Testis (tissue), 3 donors: ENCODE results near the gene DNAAF8. TPM values are rescaled to one million over a fixed set of nuclear protein-coding genes. Genes with fewer than 3 reads are reported as not detected.

Source experiments
- DNase-seq: peaks from one replicate; pipeline ENCODE4 v3.0.0-alpha.2; 2019
- H3K27ac ChIP-seq, 2 donors: fragments of 200-600 bp; sonication (generic); one replicate each; pipeline ENCODE4 v1.5.1; 2019
- H3K27me3 ChIP-seq: fragments of 200-600 bp; sonication (generic); one replicate; pipeline ENCODE4 v1.5.1; 2019
- H3K36me3 ChIP-seq: fragments of 200-600 bp; sonication (generic); one replicate; pipeline ENCODE4 v1.5.1; 2017; ENCODE audit warnings: low read depth; ENCODE audit errors: missing control alignments
- H3K4me1 ChIP-seq: fragments of 200-600 bp; sonication (generic); one replicate; pipeline ENCODE4 v1.5.1; 2019
- H3K4me3 ChIP-seq, 2 donors: fragments of 200-600 bp; sonication (generic); one replicate each; pipeline ENCODE4 v1.5.1; 2017 to 2019
- H3K9me3 ChIP-seq: fragments of 200-600 bp; sonication (generic); one replicate; pipeline ENCODE4 v1.5.1; 2017
- CTCF ChIP-seq, 3 experiments: fragments of 450-650 bp in 2 of 3; fragments of 200-600 bp in 1 of 3; sonication (generic) in 1 of 3; IDR thresholded peaks; one replicate each; pipeline ENCODE4 v1.5.1; 2016 to 2019; ENCODE audit warnings: antibody characterized with exemption in 3 of 3, mild to moderate bottlenecking in 2 of 3, moderate library complexity in 1 of 3
- POLR2A ChIP-seq: fragments of 450-650 bp; IDR thresholded peaks from one replicate; pipeline ENCODE4 v1.6.1; 2017; ENCODE audit warnings: antibody characterized with exemption, mild to moderate bottlenecking, moderate library complexity
- WGBS, 2 donors: methylation state at CpG; one replicate each; pipeline ENCODE4 v1.1.5; 2018; 5-methylcytosine and 5-hydroxymethylcytosine counted together
- intact Hi-C: fragments of 100-400 bp; cut with DNase I; formaldehyde crosslinking; loops from one replicate; pipeline ENCODE4 v1.15.1; 2023; ENCODE audit warnings: low total_unique reads
- polyA plus RNA-seq: library from polyadenylated mRNA; stranded (reverse); fragments of 350-450 nt; fragmentation: Illumina TruSeq; extraction: RNeasy Lipid Tissue Mini Kit (QIAGEN cat#74804); gene quantifications from one replicate; pipeline ENCODE4 v1.2.3, GENCODE V29; 2014; ENCODE audit warnings: low read depth, low replicate concordance; ENCODE audit not compliant: insufficient read depth
- total RNA-seq, 2 donors: library from RNA; depleted of rRNA; stranded (reverse); fragments of >200 nt; gene quantifications; one replicate each; pipeline ENCODE4 v1.2.3, GENCODE V29; 2016

The DNAAF8 gene
- total and polyA plus RNA-seq, 3 donors from 2014 or later, result 61.6 to 238 (median 70.0) TPM

DNA sequence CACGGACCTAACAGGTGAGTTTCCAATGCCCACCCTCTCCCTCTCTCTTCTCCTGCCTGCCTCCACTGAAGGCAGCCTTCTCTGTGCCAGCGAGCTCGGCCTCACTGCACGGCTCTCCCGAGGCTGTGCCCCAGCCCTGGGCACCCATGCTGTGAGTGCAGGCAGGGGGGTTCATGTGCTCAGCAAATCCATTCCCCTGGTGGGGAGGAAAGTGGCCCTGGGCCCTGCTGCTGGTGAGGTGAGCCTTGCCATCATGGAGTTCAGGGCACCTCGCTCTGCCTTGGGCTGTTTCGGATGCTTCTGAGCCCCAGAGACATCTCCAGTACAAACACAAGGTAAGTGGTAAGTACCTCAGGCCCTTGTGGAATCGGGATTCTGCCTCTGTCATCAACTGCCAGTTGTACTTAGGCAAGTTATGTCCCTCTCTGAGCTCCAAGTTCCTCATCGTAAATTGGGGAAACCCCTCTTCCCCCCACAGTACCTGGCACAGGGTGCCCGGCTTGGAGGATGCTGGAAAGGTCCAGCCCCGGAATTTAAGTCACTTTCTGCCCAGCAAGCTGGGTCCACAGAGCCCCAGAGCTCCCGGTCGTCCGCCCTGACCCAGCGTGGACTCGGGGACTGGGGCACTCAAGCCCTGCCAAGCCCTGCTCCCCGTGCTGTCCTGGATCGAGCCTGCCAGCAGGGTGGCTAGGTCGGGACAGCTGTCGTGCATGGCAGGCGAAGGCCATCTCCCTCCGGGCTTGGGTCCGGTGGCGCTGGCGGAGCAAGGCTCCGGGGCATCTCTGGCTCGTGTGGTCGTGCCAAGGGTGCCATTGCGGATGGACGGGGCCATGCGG, 41.7 kb upstream of the DNAAF8 start:
- no peaks in the 10 kb centered on the region for H3K9me3 ChIP-seq
- no peak for DNase-seq
- H3K27ac ChIP-seq, result peak overlapping the region; percentile 42 to 63
- 22 to 40% methylated on average over 10 to 31 of the region's 31 CpGs for WGBS, 2 donors
- intact Hi-C loops, result loop anchor here (10.0 kb wide), 1 partner anchor 78 kb away; the partner anchor contains the start of gene UBALD1
- peak overlapping the region; percentile 86 to 88 for H3K4me3 ChIP-seq
- H3K27me3 ChIP-seq, result no peaks in the 10 kb centered on the region
- peaks cover 41% of the 10 kb centered on the region for H3K4me1 ChIP-seq
- H3K36me3 ChIP-seq, result no peaks in the 10 kb centered on the region
- no peak for TF ChIP-seq CTCF (IDR thresholded peaks at IDR 0.05)
- TF ChIP-seq POLR2A, result no peak

DNA sequence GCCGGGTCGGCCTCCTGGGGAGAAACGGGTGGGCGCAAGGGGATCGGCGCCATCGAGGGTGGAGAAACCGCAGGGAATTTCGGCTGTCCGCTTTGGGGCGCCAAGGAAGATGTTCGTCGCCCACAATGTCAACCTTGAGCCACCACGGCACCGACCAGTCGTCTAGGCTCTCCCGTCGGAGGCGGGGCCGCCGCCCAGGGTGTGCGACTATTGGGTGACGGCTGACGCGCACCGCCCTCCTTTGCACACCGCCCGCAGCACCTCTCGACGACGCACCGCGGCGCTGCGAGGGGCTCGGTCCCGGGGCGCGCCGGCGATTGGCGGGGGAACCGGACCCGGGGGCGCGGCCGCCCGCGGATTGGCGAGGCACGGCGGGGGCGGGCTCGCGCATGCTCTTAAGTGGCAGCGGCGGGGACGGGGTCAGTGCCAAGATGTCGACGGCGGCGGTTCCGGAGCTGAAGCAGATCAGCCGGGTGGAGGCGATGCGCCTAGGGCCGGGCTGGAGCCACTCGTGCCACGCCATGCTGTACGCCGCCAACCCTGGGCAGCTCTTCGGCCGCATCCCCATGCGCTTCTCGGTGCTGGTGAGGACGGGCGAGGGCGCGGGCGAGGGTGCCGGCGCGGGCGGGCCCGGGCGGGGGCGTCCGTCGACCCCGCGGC, 40.9 kb upstream of the DNAAF8 start, which contains the start of gene NUDT16L1:
NUDT16L1 (plus strand) TSS at position 267 of the 660 bp plus-strand sequence; CDS start at position 432, 165 bp downstream.
- peaks cover 41% of the 10 kb centered on the region for H3K4me1 ChIP-seq
- WGBS, 2 donors, result 1% methylated on average over 14 to 48 of the region's 91 CpGs
- no peaks in the 10 kb centered on the region for H3K9me3 ChIP-seq
- H3K27ac ChIP-seq, result peak within 1 kb of the TSS; percentile 63 to 85
- peak within 1 kb of the TSS; percentile 86 to 88 for H3K4me3 ChIP-seq
- no peaks in the 10 kb centered on the region for H3K36me3 ChIP-seq
- TF ChIP-seq CTCF (IDR thresholded peaks at IDR 0.05) (peak in 2 of 3 experiments; percentile 35 to 57), POLR2A (no peak)
- intact Hi-C loops, result loop anchor here (10.0 kb wide), 1 partner anchor 79 kb away; the partner anchor contains the start of gene UBALD1
- peak; percentile 96 for DNase-seq
- no peaks in the 10 kb centered on the region for H3K27me3 ChIP-seq

GRCh38 chr16:4693956-4694641, 40.2 kb upstream of the DNAAF8 start:
- Histone ChIP-seq H3K27ac (peak overlapping the region in 1 of 2 donors; percentile 85), H3K27me3 (no peaks in the 10 kb centered on the region), H3K4me3 (peak overlapping the region; percentile 86 to 88), H3K9me3 (no peaks in the 10 kb centered on the region), H3K4me1 (peaks cover 41% of the 10 kb centered on the region), H3K36me3 (no peaks in the 10 kb centered on the region)
- DNase-seq, result no peak
- no peak for TF ChIP-seq POLR2A
- TF ChIP-seq CTCF (IDR thresholded peaks at IDR 0.05), result no peak
- intact Hi-C loops, result loop anchor here (10.0 kb wide), 1 partner anchor 79 kb away; the partner anchor contains the start of gene UBALD1
- WGBS, 2 donors, result 3% methylated on average over 11 to 26 of the region's 54 CpGs

DNA sequence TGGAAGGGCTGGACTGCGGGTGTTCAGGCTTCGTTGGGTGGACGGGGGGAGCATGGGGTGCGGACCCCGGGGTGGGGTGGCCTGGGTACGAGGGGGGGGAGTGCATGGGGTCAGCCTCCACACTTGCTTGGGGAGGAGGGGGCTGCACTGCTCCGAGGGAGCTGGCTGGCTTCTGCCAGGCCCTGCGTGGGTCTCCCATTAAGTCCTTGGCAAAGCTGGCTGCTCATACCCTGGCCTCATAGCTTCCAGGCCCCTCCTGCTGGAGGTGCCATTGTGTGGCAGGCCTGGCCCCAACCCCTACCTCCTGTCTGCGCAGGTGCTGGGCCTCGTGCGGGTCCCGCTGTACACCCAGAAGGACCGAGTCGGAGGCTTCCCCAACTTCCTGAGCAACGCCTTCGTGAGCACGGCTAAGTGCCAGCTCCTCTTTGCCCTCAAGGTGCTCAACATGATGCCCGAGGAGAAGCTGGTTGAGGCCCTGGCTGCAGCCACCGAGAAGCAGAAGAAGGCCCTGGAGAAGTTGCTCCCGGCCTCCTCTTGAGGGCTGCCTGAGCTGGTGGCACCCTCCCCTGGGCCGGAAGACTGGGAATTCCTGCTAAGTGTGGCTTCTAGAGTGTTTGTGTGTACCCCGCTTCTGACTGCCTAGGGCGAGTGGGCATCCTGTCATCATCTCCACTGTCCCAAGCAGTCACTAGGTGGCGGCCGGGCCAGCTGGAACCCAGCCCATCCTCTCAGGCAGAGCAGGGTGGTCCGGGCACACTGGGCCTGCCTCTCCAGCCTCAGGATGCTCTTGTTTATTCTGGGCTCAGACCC, 39.5 kb upstream of the DNAAF8 start:
- TF ChIP-seq CTCF (IDR thresholded peaks at IDR 0.05) (peak in 1 of 3 experiments; percentile 18), POLR2A (no peak)
- Histone ChIP-seq H3K9me3 (no peaks in the 10 kb centered on the region), H3K27me3 (no peaks in the 10 kb centered on the region), H3K27ac (peak overlapping the region in 1 of 2 donors; percentile 85), H3K4me3 (peak overlapping the region; percentile 86 to 88), H3K4me1 (peaks cover 41% of the 10 kb centered on the region), H3K36me3 (no peaks in the 10 kb centered on the region)
- no peak for DNase-seq
- intact Hi-C loops, result loop anchor here (10.0 kb wide), 1 partner anchor 80 kb away; the partner anchor contains the start of gene UBALD1
- WGBS, 2 donors, result 47 to 60% methylated on average over 12 to 26 of the region's 26 CpGs
